HepG2 (cell line): ENCODE measurements around the gene PLCB2. TPM values are rescaled to one million over a fixed set of nuclear protein-coding genes. Genes with fewer than 3 reads are reported as not detected.
A peak's percentile ranks its signal among the peaks of the same experiment; 100 is the strongest.

ENCODE experiments used
- ATAC-seq: fragments of 200-7000 bp; cut with Tn5 transposase; 3 replicates; pipeline ENCODE4 v1.9.1; 2020; ENCODE audit warnings: mild to moderate bottlenecking, moderate library complexity
- BruUV-seq: library from RNA; stranded (reverse); fragments of 400-500 nt; replicated peaks from 2 replicates; lab custom pipeline; 2021; lab: Mats Ljungman, UMichigan
- CTCF ChIA-PET: fragments of 300-600 bp; formaldehyde crosslinking; extraction: SDS; loops from one replicate; lab custom pipeline; 2021; ENCODE audit warnings: low total read pairs, inconsistent platforms, low intra/inter-chr PET ratio; lab: Yijun Ruan, JAX
- POLR2A ChIA-PET: fragments of 350-600 bp; sonication (Branson Sonifier 250); formaldehyde crosslinking; loops from one replicate; lab custom pipeline; 2020; ENCODE audit warnings: antibody characterized with exemption, inconsistent platforms; lab: Yijun Ruan, JAX
- DNase-seq: peaks from one replicate; pipeline ENCODE4 v3.0.0-alpha.2; 2015; ENCODE audit warnings: low spot score
- FAIRE-seq: peaks from 3 replicates; lab custom pipeline; 2011; peaks lifted over from hg19 to GRCh38; lab: Jason Lieb, UNC
- H2AFZ ChIP-seq: one replicate; pipeline ENCODE4 v1.6.1; 2011; ENCODE audit warnings: low read length, inconsistent platforms
- H3K27ac ChIP-seq: fragments of 300-600 bp; 3 replicates; pipeline ENCODE4 v1.8.0; 2011; ENCODE audit warnings: mixed run types, mild to moderate bottlenecking, mixed read lengths, low read length, inconsistent platforms; ENCODE audit not compliant: insufficient read depth; ENCODE audit errors: extremely low read length
- H3K27me3 ChIP-seq, 2 experiments: fragments of 200-600 bp in 1 of 2; 2 replicates in 1 of 2; 3 replicates in 1 of 2; pipeline versions ENCODE4 v1.6.0 to v1.8.0; 2011; ENCODE audit warnings: low read length in 2 of 2, mild to moderate bottlenecking in 2 of 2, moderate library complexity in 2 of 2, inconsistent platforms in 1 of 2; ENCODE audit not compliant: insufficient read depth in 2 of 2, control insufficient read depth in 1 of 2
- H3K36me3 ChIP-seq, 2 experiments: fragments of 200-600 bp in 1 of 2; replicated peaks in 1 of 2; 2 replicates in 1 of 2; 3 replicates in 1 of 2; pipeline versions ENCODE4 v1.5.1 to v1.8.0; 2011; ENCODE audit warnings: low read length in 2 of 2, inconsistent platforms in 1 of 2; ENCODE audit not compliant: insufficient read depth in 2 of 2, control insufficient read depth in 1 of 2
- H3K4me1 ChIP-seq: 2 replicates; pipeline ENCODE4 v1.5.1; 2012; ENCODE audit warnings: low read length, inconsistent platforms; ENCODE audit not compliant: insufficient read depth
- H3K4me2 ChIP-seq: 2 replicates; pipeline ENCODE4 v1.6.0; 2011; ENCODE audit warnings: low read depth, low read length, inconsistent platforms
- H3K4me3 ChIP-seq, 3 experiments: fragments of 200-600 bp in 1 of 3; sonication (generic), shearing (Covaris generic) in 1 of 3; replicated peaks in 1 of 3; 2 replicates each; pipeline ENCODE4 v1.5.1; 2011 to 2016; ENCODE audit warnings: low read length in 3 of 3, inconsistent platforms in 2 of 3, low read depth in 2 of 3, mild to moderate bottlenecking in 2 of 3, control low read depth in 1 of 3, mixed read lengths in 1 of 3; ENCODE audit not compliant: insufficient read depth in 1 of 3
- H3K79me2 ChIP-seq: one replicate; pipeline ENCODE4 v1.6.1; 2011; ENCODE audit warnings: low read length, inconsistent platforms; ENCODE audit not compliant: insufficient read depth
- H3K9ac ChIP-seq: 2 replicates; pipeline ENCODE4 v1.6.0; 2011; ENCODE audit warnings: mild to moderate bottlenecking, low read depth, low read length, inconsistent platforms; ENCODE audit not compliant: insufficient read depth
- H3K9me3 ChIP-seq: 2 replicates; pipeline ENCODE4 v1.5.1; 2012; ENCODE audit warnings: mild to moderate bottlenecking, low read length
- H4K20me1 ChIP-seq: 2 replicates; pipeline ENCODE4 v1.6.0; 2011; ENCODE audit warnings: inconsistent platforms, mild to moderate bottlenecking, low read length, moderate library complexity; ENCODE audit not compliant: insufficient read depth
- PAF1 ChIP-seq: IDR thresholded peaks from 2 replicates; pipeline ENCODE4 v1.6.1; 2016; ENCODE audit warnings: missing genetic modification reagents, missing compliant biosample characterization
- ZBTB3 ChIP-seq: sonication (generic); formaldehyde crosslinking; IDR thresholded peaks from 2 replicates; pipeline ENCODE4 v1.4.0; 2020; ENCODE audit warnings: low read depth, mild to moderate bottlenecking, moderate library complexity, missing genetic modification reagents, borderline replicate concordance
- WGBS: methylation state at CpG from one replicate; pipeline ENCODE4 v1.1.6; 2017; ENCODE audit warnings: low lambda C conversion rate; 5-methylcytosine and 5-hydroxymethylcytosine counted together
- in situ Hi-C: cut with HindIII; loops from 2 replicates; pipeline ENCODE4 v1.10.0; 2017; ENCODE audit warnings: low pct_unique_long_range_greater_than_20kb; ENCODE audit not compliant: extremely low pct_ligation_motif_present
- intact Hi-C: fragments of 100-400 bp; cut with micrococcal nuclease; formaldehyde crosslinking; loops from one replicate; pipeline ENCODE4 v1.10.0; 2022; ENCODE audit not compliant: unreplicated experiment
- polyA plus RNA-seq, 8 experiments: library from polyadenylated mRNA; depleted of rRNA in 3 of 8; stranded (reverse) in 7 of 8; unstranded in 1 of 8; fragments of >200 nt; fragmentation: Illumina TruSeq in 4 of 8; extraction: Trizol in 4 of 8; gene quantifications; 2 replicates each; pipeline versions ENCODE4 v1.2.1 to v1.2.3, GENCODE V29; 2011 to 2016; ENCODE audit warnings: low read depth in 4 of 8, missing spikeins in 1 of 8, mixed read lengths in 1 of 8; ENCODE audit not compliant: insufficient read depth in 1 of 8
- total RNA-seq, 5 experiments: library from RNA; depleted of rRNA; stranded (reverse); fragments of >200 nt; fragmentation: Illumina TruSeq; extraction: Trizol; gene quantifications; 2 replicates each; pipeline ENCODE4 v1.2.3, GENCODE V29; 2016; ENCODE audit warnings: low read depth in 1 of 5
- TF ChIP-seq, protein P1 (sequence below): sonication (generic); formaldehyde crosslinking; IDR thresholded peaks from 2 replicates; pipeline ENCODE4 v1.5.1; 2020; ENCODE audit warnings: mild to moderate bottlenecking, missing genetic modification reagents, moderate library complexity

Gene PLCB2
- total and polyA plus RNA-seq, 2 of the 13 experiments (the other 11 are each of a cell fraction or from before 2014, with no cell fraction given) = 0.11 TPM; not detected in 1

- peak overlapping the region; percentile 12; the same call in 1 of the 2 replicates for H3K4me2 ChIP-seq
- H4K20me1 ChIP-seq = peaks cover 4% of the 10 kb centered on the region; the same call in 1 of the 2 replicates
- no peak overlapping the region for H3K27ac ChIP-seq
- FAIRE-seq = no peak
- peaks cover 22% of the 10 kb centered on the region for H3K4me1 ChIP-seq
- WGBS = 57% methylated on average over 9 of the region's 12 CpGs
- no peaks in the 10 kb centered on the region for H3K79me2 ChIP-seq
- H2AFZ ChIP-seq = no peak overlapping the region
- H3K36me3 ChIP-seq = no peaks in the 10 kb centered on the region; a peak in 1 of 5 replicates
- no peak overlapping the region for H3K9ac ChIP-seq
- H3K27me3 ChIP-seq = no peaks in the 10 kb centered on the region
- TF ChIP-seq, protein P1, sequence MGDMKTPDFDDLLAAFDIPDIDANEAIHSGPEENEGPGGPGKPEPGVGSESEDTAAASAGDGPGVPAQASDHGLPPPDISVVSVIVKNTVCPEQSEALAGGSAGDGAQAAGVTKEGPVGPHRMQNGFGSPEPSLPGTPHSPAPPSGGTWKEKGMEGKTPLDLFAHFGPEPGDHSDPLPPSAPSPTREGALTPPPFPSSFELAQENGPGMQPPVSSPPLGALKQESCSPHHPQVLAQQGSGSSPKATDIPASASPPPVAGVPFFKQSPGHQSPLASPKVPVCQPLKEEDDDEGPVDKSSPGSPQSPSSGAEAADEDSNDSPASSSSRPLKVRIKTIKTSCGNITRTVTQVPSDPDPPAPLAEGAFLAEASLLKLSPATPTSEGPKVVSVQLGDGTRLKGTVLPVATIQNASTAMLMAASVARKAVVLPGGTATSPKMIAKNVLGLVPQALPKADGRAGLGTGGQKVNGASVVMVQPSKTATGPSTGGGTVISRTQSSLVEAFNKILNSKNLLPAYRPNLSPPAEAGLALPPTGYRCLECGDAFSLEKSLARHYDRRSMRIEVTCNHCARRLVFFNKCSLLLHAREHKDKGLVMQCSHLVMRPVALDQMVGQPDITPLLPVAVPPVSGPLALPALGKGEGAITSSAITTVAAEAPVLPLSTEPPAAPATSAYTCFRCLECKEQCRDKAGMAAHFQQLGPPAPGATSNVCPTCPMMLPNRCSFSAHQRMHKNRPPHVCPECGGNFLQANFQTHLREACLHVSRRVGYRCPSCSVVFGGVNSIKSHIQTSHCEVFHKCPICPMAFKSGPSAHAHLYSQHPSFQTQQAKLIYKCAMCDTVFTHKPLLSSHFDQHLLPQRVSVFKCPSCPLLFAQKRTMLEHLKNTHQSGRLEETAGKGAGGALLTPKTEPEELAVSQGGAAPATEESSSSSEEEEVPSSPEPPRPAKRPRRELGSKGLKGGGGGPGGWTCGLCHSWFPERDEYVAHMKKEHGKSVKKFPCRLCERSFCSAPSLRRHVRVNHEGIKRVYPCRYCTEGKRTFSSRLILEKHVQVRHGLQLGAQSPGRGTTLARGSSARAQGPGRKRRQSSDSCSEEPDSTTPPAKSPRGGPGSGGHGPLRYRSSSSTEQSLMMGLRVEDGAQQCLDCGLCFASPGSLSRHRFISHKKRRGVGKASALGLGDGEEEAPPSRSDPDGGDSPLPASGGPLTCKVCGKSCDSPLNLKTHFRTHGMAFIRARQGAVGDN (CRISPR knock-in tag) = peak; percentile 22; the same call in 1 of the 2 replicates
- no peak for TF ChIP-seq PAF1 (CRISPR knock-in tag)
- no peak for TF ChIP-seq ZBTB3
- no peaks in the 10 kb centered on the region for H3K9me3 ChIP-seq
- intact Hi-C loops = no loop called here
- no peak for ATAC-seq
- in situ Hi-C loops = no loop called here
- no peak overlapping the region for H3K4me3 ChIP-seq
- POLR2A ChIA-PET = interaction anchor here (0.8 to 1.3 kb wide), 2 partner anchors 9 to 11 kb away, joined by 3 read pairs; partner anchors contain the start of gene INAFM2
- BruUV-seq = no TSS peak
- CTCF ChIA-PET = no interaction called here
- no peak for DNase-seq
These were observed 26.3 kb upstream of the PLCB2 start for GRCh38 chr15:40333922-40334492.
